OCI-LY7 (cell line): ENCODE data around the gene GFI1.

ENCODE experiments used
- EZH2phosphoT487 ChIP-seq: fragments of 200-600 bp; sonication (generic); IDR thresholded peaks from 2 replicates; pipeline ENCODE4 v1.6.1; 2018; ENCODE audit warnings: low read depth, borderline replicate concordance, mild to moderate bottlenecking, mixed run types, antibody characterized with exemption, low read length, moderate library complexity, mixed read lengths
- TF ChIP-seq, protein P1 (sequence below): fragments of 200-600 bp; sonication (generic); conservative IDR thresholded peaks from 2 replicates; pipeline ENCODE4 v1.5.1; 2014; ENCODE audit warnings: mild to moderate bottlenecking, antibody characterized with exemption, low read length, moderate library complexity, mixed read lengths

GRCh38 chr1:92470216-92470615 is 16.5 kb downstream of the GFI1 start:
- TF ChIP-seq, protein P1, sequence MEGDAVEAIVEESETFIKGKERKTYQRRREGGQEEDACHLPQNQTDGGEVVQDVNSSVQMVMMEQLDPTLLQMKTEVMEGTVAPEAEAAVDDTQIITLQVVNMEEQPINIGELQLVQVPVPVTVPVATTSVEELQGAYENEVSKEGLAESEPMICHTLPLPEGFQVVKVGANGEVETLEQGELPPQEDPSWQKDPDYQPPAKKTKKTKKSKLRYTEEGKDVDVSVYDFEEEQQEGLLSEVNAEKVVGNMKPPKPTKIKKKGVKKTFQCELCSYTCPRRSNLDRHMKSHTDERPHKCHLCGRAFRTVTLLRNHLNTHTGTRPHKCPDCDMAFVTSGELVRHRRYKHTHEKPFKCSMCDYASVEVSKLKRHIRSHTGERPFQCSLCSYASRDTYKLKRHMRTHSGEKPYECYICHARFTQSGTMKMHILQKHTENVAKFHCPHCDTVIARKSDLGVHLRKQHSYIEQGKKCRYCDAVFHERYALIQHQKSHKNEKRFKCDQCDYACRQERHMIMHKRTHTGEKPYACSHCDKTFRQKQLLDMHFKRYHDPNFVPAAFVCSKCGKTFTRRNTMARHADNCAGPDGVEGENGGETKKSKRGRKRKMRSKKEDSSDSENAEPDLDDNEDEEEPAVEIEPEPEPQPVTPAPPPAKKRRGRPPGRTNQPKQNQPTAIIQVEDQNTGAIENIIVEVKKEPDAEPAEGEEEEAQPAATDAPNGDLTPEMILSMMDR = no peak
- TF ChIP-seq EZH2phosphoT487 = no peak
